ENCODE measurements around the gene ARHGEF2.

The ARHGEF2 gene

DNA sequence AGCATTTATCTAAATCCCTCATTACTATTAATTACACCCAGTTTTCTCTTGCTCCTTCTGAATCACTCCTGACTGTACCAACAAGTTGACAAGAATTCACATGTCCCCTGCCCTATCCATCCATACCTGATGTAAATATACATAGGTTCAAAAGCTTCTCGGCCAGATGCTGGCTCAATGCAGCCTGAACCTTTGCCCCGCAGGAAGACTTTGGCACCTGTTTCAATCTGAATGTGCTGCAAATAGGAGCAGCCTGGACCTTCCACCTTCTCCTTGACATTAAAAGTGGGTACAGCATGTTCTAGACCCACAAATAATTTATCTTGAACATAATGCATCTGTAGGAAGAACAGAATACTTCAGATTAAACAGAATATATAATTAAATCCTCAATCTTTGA, 52.8 kb downstream of the ARHGEF2 start:
- Mint-ChIP-seq H3K4me1 (peaks cover 21% of the 10 kb centered on the region), H3K27ac (no peak overlapping the region), H3K4me3 (no peak overlapping the region), H3K27me3 (no peaks in the 10 kb centered on the region), H3K9me3 (no peaks in the 10 kb centered on the region), H3K36me3 (peaks cover 20% of the 10 kb centered on the region)

DNA sequence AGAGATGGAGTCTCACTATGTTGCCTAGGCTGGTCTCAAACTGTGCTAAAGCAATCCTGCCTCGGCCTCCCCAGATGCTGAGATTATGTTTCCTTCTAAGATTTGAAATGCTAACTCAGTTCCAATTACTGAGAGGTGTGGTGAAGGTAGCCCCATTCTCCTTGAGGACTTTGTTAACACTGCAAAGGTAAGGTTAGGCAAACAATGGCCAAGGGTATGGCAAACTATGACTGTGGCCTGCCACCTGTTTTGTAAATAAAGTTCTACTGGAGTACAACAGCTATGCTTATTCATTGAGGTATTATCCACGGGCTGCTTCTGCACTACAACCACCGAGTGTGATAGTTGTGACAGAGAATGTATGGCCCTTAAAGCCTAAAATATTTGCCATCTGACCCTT, 57.6 kb downstream of the ARHGEF2 start:
- peaks cover 7% of the 10 kb centered on the region for H3K4me1 Mint-ChIP-seq
- H3K36me3 Mint-ChIP-seq: peaks cover 21% of the 10 kb centered on the region
- no peak overlapping the region for H3K27ac Mint-ChIP-seq
- H3K9me3 Mint-ChIP-seq: no peaks in the 10 kb centered on the region
- H3K27me3 Mint-ChIP-seq: no peaks in the 10 kb centered on the region
- H3K4me3 Mint-ChIP-seq: no peak overlapping the region

DNA sequence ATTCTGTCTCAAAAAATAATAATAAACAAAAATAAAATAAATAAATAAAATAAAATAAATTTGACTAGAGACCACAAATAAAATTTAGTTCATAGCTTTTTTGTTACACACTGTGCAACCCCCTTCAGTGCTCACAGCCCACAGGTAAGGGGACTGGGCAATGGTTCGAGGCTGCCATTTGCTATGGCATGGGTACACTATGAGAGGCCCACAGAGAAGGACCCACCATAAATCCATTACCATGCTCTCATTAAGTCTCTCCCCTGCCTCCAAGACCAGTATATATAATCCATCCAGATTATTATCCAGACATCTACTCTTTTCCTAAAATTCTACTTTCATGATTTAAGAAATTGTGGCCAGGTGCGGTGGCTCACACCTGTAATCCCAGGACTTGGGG, 58.5 kb downstream of the ARHGEF2 start:
- Mint-ChIP-seq H3K36me3 (peaks cover 21% of the 10 kb centered on the region), H3K27ac (no peak overlapping the region), H3K4me1 (peaks cover 7% of the 10 kb centered on the region), H3K27me3 (no peaks in the 10 kb centered on the region), H3K9me3 (no peaks in the 10 kb centered on the region), H3K4me3 (no peak overlapping the region)

DNA sequence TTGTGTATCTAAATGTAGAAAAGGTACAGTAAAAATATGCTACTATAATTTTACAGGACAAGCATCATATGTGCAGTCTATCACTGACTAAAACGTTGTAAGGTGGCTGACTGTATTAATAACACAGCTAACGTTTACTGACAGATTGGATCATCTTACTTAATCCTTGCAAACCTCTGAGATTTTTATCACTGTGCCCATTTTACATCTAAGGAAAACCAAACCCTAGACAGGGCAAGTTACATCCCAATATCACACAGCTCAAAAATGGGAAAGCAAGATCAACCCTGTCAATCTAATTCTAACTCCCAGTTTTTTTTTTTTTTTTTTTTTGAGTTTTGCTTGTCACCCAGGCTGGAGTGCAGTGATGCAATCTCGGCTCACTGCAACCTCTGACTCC, 59.7 kb downstream of the ARHGEF2 start:
- Mint-ChIP-seq H3K4me3 (no peak overlapping the region), H3K27me3 (no peaks in the 10 kb centered on the region), H3K4me1 (peaks cover 6% of the 10 kb centered on the region), H3K36me3 (peaks cover 23% of the 10 kb centered on the region), H3K9me3 (no peaks in the 10 kb centered on the region), H3K27ac (no peak overlapping the region)

DNA sequence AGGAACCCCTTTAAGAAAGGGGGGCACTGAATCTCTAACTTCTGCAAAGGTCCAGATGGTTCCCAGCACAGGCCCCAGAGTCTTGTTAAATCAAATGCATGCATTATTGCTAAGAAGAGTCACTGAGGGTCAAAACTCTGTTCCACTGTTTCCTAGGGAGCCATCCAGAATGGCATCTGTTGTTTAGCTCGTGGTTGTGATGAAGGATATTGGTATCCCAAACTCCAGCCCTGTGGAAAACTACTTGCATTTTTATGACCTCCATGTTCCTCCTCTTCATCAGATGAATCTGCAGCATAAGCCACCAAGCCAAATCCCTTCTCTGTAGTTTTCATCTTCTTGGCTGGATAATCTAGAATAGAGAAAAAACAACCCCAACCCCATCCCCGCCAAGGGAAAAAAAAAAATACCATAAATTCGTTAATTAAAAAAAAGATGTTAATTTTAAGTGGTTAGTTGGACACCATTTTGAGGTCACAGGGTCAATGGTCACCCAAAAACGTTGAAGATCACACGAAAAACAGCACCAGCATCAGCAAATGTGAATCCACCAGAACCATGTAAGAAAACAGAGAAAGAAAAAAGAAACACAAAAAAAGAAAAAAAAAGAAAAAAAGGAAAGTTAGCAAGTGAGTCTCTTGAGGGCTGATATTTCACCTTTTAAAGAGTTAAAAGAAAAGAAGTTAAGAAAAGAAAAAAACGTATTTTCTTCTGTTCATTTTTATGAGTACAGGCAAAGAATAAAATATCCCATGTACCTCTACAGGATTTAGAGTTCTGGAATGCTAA, 64.2 kb downstream of the ARHGEF2 start:
- Mint-ChIP-seq H3K4me3 (no peak overlapping the region), H3K27ac (no peak overlapping the region), H3K9me3 (no peaks in the 10 kb centered on the region), H3K27me3 (no peaks in the 10 kb centered on the region), H3K4me1 (peaks cover 24% of the 10 kb centered on the region), H3K36me3 (peaks cover 20% of the 10 kb centered on the region)

DNA sequence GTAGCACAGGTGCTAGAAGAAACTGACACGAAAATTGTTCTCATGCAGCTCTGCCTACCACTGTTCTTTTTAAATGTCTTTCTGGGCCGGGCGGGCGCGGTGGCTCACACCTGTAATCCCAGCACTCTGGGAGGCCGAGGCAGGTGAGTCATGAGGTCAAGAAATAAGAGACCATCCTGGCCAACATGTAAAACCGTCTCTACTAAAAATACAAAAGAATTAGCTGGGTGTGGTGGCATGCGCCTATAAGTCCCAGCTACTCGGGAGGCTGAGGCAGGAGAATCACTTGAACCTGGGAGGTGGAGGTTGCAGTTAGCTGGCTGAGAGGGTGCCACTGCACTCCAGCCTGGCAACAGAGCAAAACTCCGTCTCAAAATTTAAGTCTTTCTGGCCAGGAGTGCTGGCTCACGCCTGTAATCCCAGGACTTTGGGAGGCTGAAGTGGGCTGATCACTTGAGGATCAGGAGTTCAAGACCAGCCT, 66.3 kb downstream of the ARHGEF2 start:
- H3K9me3 Mint-ChIP-seq: no peaks in the 10 kb centered on the region
- H3K4me1 Mint-ChIP-seq: peaks cover 28% of the 10 kb centered on the region
- peak overlapping the region; percentile 93 for H3K27ac Mint-ChIP-seq
- H3K36me3 Mint-ChIP-seq: peaks cover 14% of the 10 kb centered on the region
- H3K27me3 Mint-ChIP-seq: no peaks in the 10 kb centered on the region
- peak overlapping the region; percentile 92 for H3K4me3 Mint-ChIP-seq

DNA sequence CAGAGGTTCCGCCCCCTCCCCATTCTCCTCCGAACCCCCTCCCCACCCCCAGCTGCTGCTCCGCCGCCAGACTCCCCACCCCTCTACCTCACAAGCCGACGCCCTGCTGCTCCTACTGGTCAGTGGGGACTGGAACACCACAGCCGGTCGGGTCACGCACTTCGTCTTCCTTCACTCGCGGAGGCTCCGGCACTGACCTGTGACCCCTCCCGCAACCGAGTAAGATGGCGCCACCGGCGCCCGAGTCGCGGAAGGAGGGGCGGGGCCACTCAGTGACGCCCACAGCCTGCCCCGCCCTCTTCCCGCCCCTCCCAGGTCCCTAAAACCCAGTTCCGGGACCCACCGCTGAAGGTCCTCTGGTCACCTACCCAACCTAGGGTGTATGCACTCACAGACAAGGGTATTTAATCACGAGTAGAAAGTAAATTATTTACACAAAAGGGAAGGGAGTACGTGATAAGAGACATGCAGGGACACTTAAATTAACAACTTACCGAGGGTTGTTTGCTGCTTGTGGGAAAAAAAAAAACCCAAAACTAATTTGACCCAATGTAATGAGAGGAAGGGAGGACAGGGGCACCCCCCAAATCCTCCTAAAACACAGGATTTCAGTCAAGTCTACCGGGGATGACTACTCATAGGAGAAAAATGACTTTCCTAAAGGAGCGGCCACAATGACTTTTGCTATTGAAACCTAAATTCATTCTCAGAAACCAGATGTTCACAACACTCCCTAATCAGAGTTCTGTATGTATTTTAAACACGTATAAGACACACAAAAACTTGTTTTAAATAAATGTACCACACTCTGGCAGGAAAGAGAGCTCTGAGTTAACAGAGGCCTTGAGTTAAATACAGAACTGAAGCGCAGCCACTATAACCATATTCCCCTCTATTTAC, 66.9 kb downstream of the ARHGEF2 start, which contains the start of gene RIT1:
Gene RIT1 (minus strand): TSS at position 194 of the 900 bp plus-strand sequence. CDS start 588 bp downstream, outside the sequence.
- no peaks in the 10 kb centered on the region for H3K9me3 Mint-ChIP-seq
- peak within 1 kb of the TSS; percentile 92 for H3K4me3 Mint-ChIP-seq
- H3K4me1 Mint-ChIP-seq: peaks cover 28% of the 10 kb centered on the region
- peaks cover 8% of the 10 kb centered on the region for H3K36me3 Mint-ChIP-seq
- peak within 1 kb of the TSS; percentile 93 for H3K27ac Mint-ChIP-seq
- H3K27me3 Mint-ChIP-seq: no peaks in the 10 kb centered on the region

DNA sequence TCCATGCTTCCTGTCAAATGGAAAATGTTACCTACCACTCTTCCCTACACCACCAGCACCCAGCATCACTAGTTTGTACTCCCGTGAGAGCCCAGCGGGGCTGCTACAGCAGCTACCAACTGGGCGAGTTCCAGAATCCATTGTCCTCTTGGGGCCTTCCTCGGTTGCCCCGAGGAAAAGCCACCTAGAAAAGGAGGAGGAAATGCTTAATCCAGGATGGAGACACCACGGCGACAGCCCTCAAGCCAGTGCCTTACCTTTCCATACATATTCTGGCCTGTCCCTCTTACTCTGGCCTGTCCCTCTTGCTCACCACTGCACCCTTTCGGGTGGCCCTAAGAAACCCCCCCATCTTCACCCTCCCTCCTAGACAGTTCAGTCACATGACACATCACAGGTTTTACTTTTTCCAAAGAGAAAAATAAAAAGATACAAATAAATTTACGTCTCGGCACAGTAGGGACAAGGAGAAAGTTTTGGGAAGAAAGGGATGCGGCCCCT, 67.7 kb downstream of the ARHGEF2 start:
- H3K9me3 Mint-ChIP-seq: no peaks in the 10 kb centered on the region
- peak overlapping the region; percentile 85 for H3K27ac Mint-ChIP-seq
- peaks cover 8% of the 10 kb centered on the region for H3K36me3 Mint-ChIP-seq
- H3K27me3 Mint-ChIP-seq: no peaks in the 10 kb centered on the region
- peaks cover 28% of the 10 kb centered on the region for H3K4me1 Mint-ChIP-seq
- peak overlapping the region; percentile 92 for H3K4me3 Mint-ChIP-seq

DNA sequence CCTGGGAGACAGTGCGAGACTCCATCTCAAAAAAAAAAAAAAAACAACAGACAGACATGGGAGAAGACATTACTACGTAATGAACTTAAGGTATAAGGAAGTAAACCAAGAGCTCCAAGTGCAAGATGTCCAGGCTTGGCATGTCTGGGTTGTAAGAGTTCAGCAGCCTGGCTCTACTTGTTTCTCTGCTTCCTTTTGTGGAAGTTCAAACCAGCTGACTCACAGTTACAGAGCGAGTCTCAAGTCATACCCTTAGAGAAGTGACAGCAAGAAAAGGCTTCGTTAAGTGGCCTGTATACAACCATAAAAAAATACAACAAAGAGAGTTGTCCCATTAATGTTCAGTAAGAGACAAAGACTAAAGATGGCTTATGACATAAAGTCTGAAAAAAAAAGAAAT, 68.5 kb downstream of the ARHGEF2 start:
- Mint-ChIP-seq H3K4me3 (peak overlapping the region; percentile 92), H3K4me1 (peaks cover 28% of the 10 kb centered on the region), H3K36me3 (peaks cover 8% of the 10 kb centered on the region), H3K27me3 (no peaks in the 10 kb centered on the region), H3K9me3 (no peaks in the 10 kb centered on the region), H3K27ac (peak overlapping the region; percentile 87)

DNA sequence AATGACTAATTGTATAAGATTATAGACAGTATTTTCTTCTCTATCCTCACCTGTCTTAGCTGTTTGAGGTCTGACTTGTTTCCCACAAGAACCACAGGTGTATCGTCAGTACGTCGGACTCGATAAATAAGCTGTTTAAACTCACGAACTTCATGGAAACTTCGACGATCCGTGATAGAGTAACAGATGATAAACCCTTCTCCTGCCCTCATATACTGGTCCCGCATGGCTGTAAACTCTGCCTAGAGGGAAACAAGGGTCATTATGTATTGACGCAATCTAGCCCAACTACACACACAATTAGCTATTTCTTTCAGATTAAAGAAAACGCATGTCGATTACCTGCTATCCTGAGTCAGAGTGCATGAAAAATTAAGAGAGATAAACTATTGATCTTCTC, 74.1 kb downstream of the ARHGEF2 start:
- Mint-ChIP-seq H3K36me3 (peaks cover 3% of the 10 kb centered on the region), H3K4me1 (peaks cover 8% of the 10 kb centered on the region), H3K9me3 (no peaks in the 10 kb centered on the region), H3K4me3 (no peak overlapping the region), H3K27me3 (no peaks in the 10 kb centered on the region), H3K27ac (no peak overlapping the region)

DNA sequence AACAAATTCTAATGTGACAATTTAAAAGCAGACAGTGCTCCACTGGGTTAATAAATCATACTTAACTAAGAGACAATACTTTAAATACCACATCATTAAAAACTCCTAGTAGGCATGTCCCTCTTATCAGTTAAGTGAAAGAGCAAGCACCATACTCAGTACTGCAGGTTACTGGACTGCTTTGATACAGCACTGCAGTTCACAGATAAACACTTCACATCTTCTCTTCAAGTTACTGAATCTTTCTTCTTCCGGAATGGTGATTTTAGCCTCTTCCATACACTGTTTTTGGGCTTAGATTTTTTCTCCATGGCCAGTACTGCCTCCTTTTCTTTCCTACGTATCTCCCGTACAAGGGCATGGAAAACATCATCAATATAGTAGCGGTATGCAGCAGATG, 78.2 kb downstream of the ARHGEF2 start:
- Mint-ChIP-seq H3K27ac (no peak overlapping the region), H3K36me3 (peaks cover 8% of the 10 kb centered on the region), H3K4me3 (no peak overlapping the region), H3K27me3 (no peaks in the 10 kb centered on the region), H3K4me1 (peaks cover 10% of the 10 kb centered on the region), H3K9me3 (no peaks in the 10 kb centered on the region)

DNA sequence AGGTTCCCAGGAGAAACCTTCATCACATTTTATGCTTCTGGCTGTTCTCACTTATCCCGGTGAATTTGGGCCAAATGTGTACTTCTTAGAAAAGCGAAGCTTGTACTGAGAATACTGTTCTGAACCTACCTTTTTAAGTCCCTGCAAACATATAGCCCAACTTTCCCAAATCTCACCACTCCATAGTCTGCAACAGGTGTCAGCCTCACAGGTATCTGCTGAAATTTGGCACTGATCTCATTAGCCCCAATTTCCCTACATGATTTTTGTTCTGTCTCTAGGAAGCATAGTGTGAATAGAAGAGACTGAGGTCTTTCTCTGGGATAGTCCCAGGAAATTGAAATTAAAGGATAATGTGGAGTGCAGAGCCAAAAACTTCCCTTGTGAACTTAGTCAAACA, 78.7 kb downstream of the ARHGEF2 start:
- Mint-ChIP-seq H3K27ac (no peak overlapping the region), H3K9me3 (no peaks in the 10 kb centered on the region), H3K36me3 (peaks cover 8% of the 10 kb centered on the region), H3K27me3 (no peaks in the 10 kb centered on the region), H3K4me1 (peaks cover 10% of the 10 kb centered on the region), H3K4me3 (no peak overlapping the region)

DNA sequence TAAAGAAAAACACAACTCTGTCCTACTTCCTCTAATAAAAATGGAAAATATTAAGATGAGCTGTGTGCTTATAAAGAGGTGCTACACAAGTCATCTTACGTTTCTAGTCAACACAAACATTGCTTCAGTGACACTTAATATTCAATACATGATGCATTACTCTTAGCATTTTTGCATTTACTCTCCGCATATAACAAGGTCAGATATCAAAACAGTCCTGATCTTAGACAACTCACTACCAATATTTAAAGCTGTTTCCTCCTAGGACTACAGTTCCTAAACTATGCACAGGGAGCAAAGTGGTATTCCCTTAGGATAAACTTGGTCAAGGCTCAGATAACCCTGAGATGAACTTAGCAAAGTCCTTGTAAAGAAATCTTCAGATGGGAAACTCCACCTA, 79.5 kb downstream of the ARHGEF2 start:
- H3K27me3 Mint-ChIP-seq: no peaks in the 10 kb centered on the region
- H3K36me3 Mint-ChIP-seq: peaks cover 6% of the 10 kb centered on the region
- no peak overlapping the region for H3K27ac Mint-ChIP-seq
- peaks cover 8% of the 10 kb centered on the region for H3K4me1 Mint-ChIP-seq
- H3K4me3 Mint-ChIP-seq: no peak overlapping the region
- H3K9me3 Mint-ChIP-seq: no peaks in the 10 kb centered on the region

DNA sequence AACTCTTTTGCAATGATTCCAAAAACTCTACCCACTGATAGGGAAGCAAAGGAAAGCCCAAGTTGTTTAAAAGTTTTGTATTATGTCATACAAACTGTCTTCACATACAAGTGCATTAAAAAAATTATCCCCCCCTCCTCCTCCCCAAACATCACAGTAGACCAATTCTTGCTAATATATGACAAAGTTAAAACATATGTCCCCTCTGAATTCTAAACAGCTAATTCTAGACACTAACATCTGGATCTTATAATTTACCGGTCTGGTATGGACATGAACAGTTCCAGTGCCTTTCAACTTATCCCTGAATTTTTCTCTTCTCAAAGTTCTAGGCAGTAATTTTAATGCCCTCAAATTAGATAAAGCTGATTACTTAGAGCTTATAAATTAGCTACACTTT, 80.6 kb downstream of the ARHGEF2 start:
- Mint-ChIP-seq H3K36me3 (peaks cover 6% of the 10 kb centered on the region), H3K4me1 (peaks cover 18% of the 10 kb centered on the region)

More for the DNA sequence above, 80.6 kb downstream of the ARHGEF2 start:
- Mint-ChIP-seq H3K27ac (peak overlapping the region; percentile 65), H3K4me3 (no peak overlapping the region), H3K27me3 (no peaks in the 10 kb centered on the region), H3K9me3 (no peaks in the 10 kb centered on the region)

All from activated naive CD4-positive, alpha-beta T cell treated with anti-CD3 and anti-CD28 coated beads, Interleukin-2, amount 50 U/mL, for 24 hours (primary cell).